Mucosa of rectum (tissue), 2 donors: Measurements from ENCODE around the gene TNRC6C.
A peak's percentile ranks its signal among the peaks of the same experiment; 100 is the strongest.

Experiments used
- H3K27ac ChIP-seq, 2 donors: one replicate each; pipeline ENCODE4 v1.7.0; 2013; ENCODE audit warnings: inconsistent platforms in 2 of 2, low read depth in 2 of 2, low read length in 2 of 2
- H3K27me3 ChIP-seq, 2 donors: one replicate each; pipeline ENCODE4 v1.7.0; 2013; ENCODE audit warnings: low read length in 2 of 2; ENCODE audit not compliant: control insufficient read depth in 2 of 2, insufficient read depth in 2 of 2
- H3K36me3 ChIP-seq, 2 donors: one replicate each; pipeline ENCODE4 v1.7.0; 2013; ENCODE audit warnings: low read length in 2 of 2; ENCODE audit not compliant: control insufficient read depth in 2 of 2, insufficient read depth in 2 of 2
- H3K4me1 ChIP-seq, 2 donors: one replicate each; pipeline ENCODE4 v1.7.0; 2013; ENCODE audit warnings: low read length in 2 of 2, mild to moderate bottlenecking in 1 of 2; ENCODE audit not compliant: control insufficient read depth in 2 of 2, insufficient read depth in 2 of 2
- H3K4me3 ChIP-seq, 2 donors: one replicate each; pipeline ENCODE4 v1.7.0; 2013; ENCODE audit warnings: low read length in 2 of 2
- H3K9ac ChIP-seq, 2 donors: one replicate each; pipeline ENCODE4 v1.7.0; 2013; ENCODE audit warnings: low read length in 2 of 2, low read depth in 1 of 2, mild to moderate bottlenecking in 1 of 2
- H3K9me3 ChIP-seq, 2 donors: one replicate each; pipeline ENCODE4 v1.7.0; 2013; ENCODE audit warnings: low read length in 2 of 2; ENCODE audit not compliant: control insufficient read depth in 2 of 2
- donor health status: healthy.
- donor health status: Normal muscosa, but diverticular disease.

Gene TNRC6C

GRCh38 chr17:78041386-78042179 lies 83.1 kb downstream of the TNRC6C start:
- H3K4me3 ChIP-seq = peak overlapping the region; percentile 58 to 74
- H3K27me3 ChIP-seq = no peaks in the 10 kb centered on the region
- peaks cover 0 to 7% of the 10 kb centered on the region in 2 donors for H3K36me3 ChIP-seq
- H3K9ac ChIP-seq = peak overlapping the region; percentile 48 to 70
- no peaks in the 10 kb centered on the region for H3K4me1 ChIP-seq
- peak overlapping the region; percentile 69 to 80 for H3K27ac ChIP-seq
- no peaks in the 10 kb centered on the region for H3K9me3 ChIP-seq

- Histone ChIP-seq H3K4me1 (no peaks in the 10 kb centered on the region), H3K9ac (no peak overlapping the region), H3K27me3 (no peaks in the 10 kb centered on the region), H3K4me3 (no peak overlapping the region), H3K36me3 (no peaks in the 10 kb centered on the region), H3K27ac (no peak overlapping the region), H3K9me3 (no peaks in the 10 kb centered on the region)
These were observed 84.0 kb downstream of the TNRC6C start for GRCh38 chr17:78042542-78042941.

- no peak overlapping the region for H3K9ac ChIP-seq
- no peak overlapping the region for H3K4me3 ChIP-seq
- no peaks in the 10 kb centered on the region for H3K4me1 ChIP-seq
- H3K9me3 ChIP-seq = no peaks in the 10 kb centered on the region
- H3K27me3 ChIP-seq = no peaks in the 10 kb centered on the region
- H3K36me3 ChIP-seq = no peaks in the 10 kb centered on the region
- no peak overlapping the region for H3K27ac ChIP-seq
These were observed 84.5 kb downstream of the TNRC6C start for GRCh38 chr17:78043031-78043430.

- H3K27ac ChIP-seq = no peak overlapping the region
- no peaks in the 10 kb centered on the region for H3K9me3 ChIP-seq
- H3K27me3 ChIP-seq = no peaks in the 10 kb centered on the region
- no peaks in the 10 kb centered on the region for H3K4me1 ChIP-seq
- H3K36me3 ChIP-seq = peaks cover 7% of the 10 kb centered on the region in 2 donors
- H3K4me3 ChIP-seq = no peak overlapping the region
- no peak overlapping the region for H3K9ac ChIP-seq
These were observed 85.9 kb downstream of the TNRC6C start for GRCh38 chr17:78044280-78044835.

GRCh38 chr17:78045316-78045715 lies 86.8 kb downstream of the TNRC6C start:
- H3K27ac ChIP-seq = no peak overlapping the region

GRCh38 chr17:78046923-78047322 lies 88.4 kb downstream of the TNRC6C start:
- Histone ChIP-seq H3K9ac (no peak overlapping the region), H3K4me3 (no peak overlapping the region), H3K9me3 (no peaks in the 10 kb centered on the region), H3K27me3 (no peaks in the 10 kb centered on the region), H3K36me3 (peaks cover 18 to 19% of the 10 kb centered on the region in 2 donors), H3K4me1 (no peaks in the 10 kb centered on the region), H3K27ac (no peak overlapping the region)

More at GRCh38 chr17:78045316-78045715, 86.8 kb downstream of the TNRC6C start:
- no peaks in the 10 kb centered on the region for H3K4me1 ChIP-seq
- H3K27me3 ChIP-seq = no peaks in the 10 kb centered on the region
- peaks cover 14 to 16% of the 10 kb centered on the region in 2 donors for H3K36me3 ChIP-seq
- no peak overlapping the region for H3K4me3 ChIP-seq
- no peak overlapping the region for H3K9ac ChIP-seq
- no peaks in the 10 kb centered on the region for H3K9me3 ChIP-seq

GRCh38 chr17:78048346-78049292 lies 90.1 kb downstream of the TNRC6C start:
- no peaks in the 10 kb centered on the region for H3K4me1 ChIP-seq
- H3K9ac ChIP-seq = no peak overlapping the region
- H3K9me3 ChIP-seq = no peaks in the 10 kb centered on the region
- peaks cover 18 to 19% of the 10 kb centered on the region in 2 donors for H3K36me3 ChIP-seq
- H3K4me3 ChIP-seq = no peak overlapping the region
- no peaks in the 10 kb centered on the region for H3K27me3 ChIP-seq
- no peak overlapping the region for H3K27ac ChIP-seq

GRCh38 chr17:78049609-78050008 lies 91.1 kb downstream of the TNRC6C start:
- H3K9ac ChIP-seq = no peak overlapping the region
- no peaks in the 10 kb centered on the region for H3K27me3 ChIP-seq
- H3K27ac ChIP-seq = no peak overlapping the region
- H3K4me3 ChIP-seq = no peak overlapping the region
- H3K4me1 ChIP-seq = no peaks in the 10 kb centered on the region
- H3K9me3 ChIP-seq = no peaks in the 10 kb centered on the region
- H3K36me3 ChIP-seq = peaks cover 18 to 24% of the 10 kb centered on the region in 2 donors

GRCh38 chr17:78051186-78051972 lies 92.9 kb downstream of the TNRC6C start:
- no peaks in the 10 kb centered on the region for H3K9me3 ChIP-seq
- no peak overlapping the region for H3K27ac ChIP-seq
- no peaks in the 10 kb centered on the region for H3K27me3 ChIP-seq
- H3K4me1 ChIP-seq = no peaks in the 10 kb centered on the region
- no peak overlapping the region for H3K9ac ChIP-seq
- no peak overlapping the region for H3K4me3 ChIP-seq
- peaks cover 18 to 26% of the 10 kb centered on the region in 2 donors for H3K36me3 ChIP-seq
